Mammary epithelial cell (primary cell): Measurements from ENCODE around the gene PRKCA.

Experiments
- CTCF ChIP-seq, 2 donors: IDR thresholded peaks in 1 of 2; conservative IDR thresholded peaks in 1 of 2; 2 replicates each; pipeline ENCODE4 v1.5.1; 2011 to 2012; ENCODE audit warnings: inconsistent platforms in 2 of 2, low read length in 2 of 2, mild to moderate bottlenecking in 2 of 2, control low read depth in 1 of 2, low read depth in 1 of 2; ENCODE audit not compliant: insufficient read depth in 1 of 2; ENCODE audit errors: extremely low read depth in 1 of 2
- EZH2 ChIP-seq: IDR thresholded peaks from 2 replicates; pipeline ENCODE4 v1.6.1; 2012; ENCODE audit warnings: low read length, inconsistent platforms, borderline replicate concordance

GRCh38 chr17:66817750-66818149, 515.3 kb downstream of the PRKCA start:
- TF ChIP-seq CTCF (conservative IDR thresholded peaks at IDR 0.05 in 1 of 2, IDR thresholded peaks at IDR 0.05 in 1 of 2; ENCODE audit: extremely low read depth in 1 of 2, insufficient read depth in 1 of 2, low read depth in 1 of 2, low read length in 2 of 2), result no peak
- no peak for TF ChIP-seq EZH2
